WTC11 (cell line): ENCODE measurements around the gene GPC5. TPM values are rescaled to one million over a fixed set of nuclear protein-coding genes. Genes with fewer than 3 reads are reported as not detected.

Source experiments
- ATAC-seq: fragments of 200-7000 bp; cut with Tn5 transposase; 2 replicates; pipeline ENCODE4 v1.10.0; 2021; ENCODE audit warnings: mild to moderate bottlenecking, moderate library complexity
- CTCF ChIA-PET: fragments of 300-600 bp; sonication (Branson Sonifier 250); formaldehyde crosslinking; loops from one replicate; lab custom pipeline; 2021; ENCODE audit warnings: antibody characterized with exemption; lab: Charles Lee
- POLR2A ChIA-PET: fragments of 350-600 bp; sonication (Branson Sonifier 250); formaldehyde crosslinking; loops from one replicate; lab custom pipeline; 2021; ENCODE audit warnings: antibody characterized with exemption; lab: Charles Lee
- DNase-seq: peaks from one replicate; pipeline ENCODE4 v3.0.0; 2021; ENCODE audit warnings: low spot score
- H3K27ac Mint-ChIP-seq: 2 replicates; pipeline ENCODE4 v1.8.0; 2021; ENCODE audit warnings: mixed read lengths
- H3K27me3 Mint-ChIP-seq: 2 replicates; pipeline ENCODE4 v1.8.0; 2021; ENCODE audit warnings: low read depth, mild to moderate bottlenecking, moderate library complexity, mixed read lengths
- H3K36me3 Mint-ChIP-seq: 2 replicates; pipeline ENCODE4 v1.8.0; 2021; ENCODE audit warnings: mixed read lengths
- H3K4me1 Mint-ChIP-seq: 2 replicates; pipeline ENCODE4 v1.8.0; 2022; ENCODE audit warnings: mixed read lengths
- H3K4me3 Mint-ChIP-seq: 2 replicates; pipeline ENCODE4 v1.8.0; 2021; ENCODE audit warnings: mild to moderate bottlenecking, moderate library complexity, mixed read lengths
- H3K9me3 Mint-ChIP-seq: 2 replicates; pipeline ENCODE4 v1.8.0; 2021; ENCODE audit warnings: mixed read lengths
- E2F1 ChIP-seq: sonication (generic); formaldehyde crosslinking; IDR thresholded peaks from 2 replicates; pipeline ENCODE4 v1.8.0; 2022; ENCODE audit warnings: mild to moderate bottlenecking, missing genetic modification reagents
- ELF4 ChIP-seq: sonication (generic); formaldehyde crosslinking; IDR thresholded peaks from 2 replicates; pipeline ENCODE4 v1.8.1; 2022; ENCODE audit warnings: low read depth, mild to moderate bottlenecking, moderate library complexity, missing genetic modification reagents
- GTF2I ChIP-seq: fragments of 250-450 bp; sonication (Bioruptor Pico); conservative IDR thresholded peaks from 2 replicates; pipeline ENCODE4 v1.4.0; 2021; ENCODE audit warnings: mild to moderate bottlenecking
- MLX ChIP-seq: sonication (generic); formaldehyde crosslinking; IDR thresholded peaks from 2 replicates; pipeline ENCODE4 v1.8.1; 2023; ENCODE audit warnings: mild to moderate bottlenecking, missing genetic modification reagents, moderate library complexity
- MYBL2 ChIP-seq: sonication (generic); formaldehyde crosslinking; IDR thresholded peaks from 2 replicates; pipeline ENCODE4 v1.8.1; 2023; ENCODE audit warnings: mild to moderate bottlenecking, moderate library complexity, missing genetic modification reagents
- OVOL2 ChIP-seq: fragments of 250-450 bp; sonication (Bioruptor Pico); IDR thresholded peaks from 2 replicates; pipeline ENCODE4 v1.9.0; 2021; ENCODE audit warnings: mild to moderate bottlenecking, borderline replicate concordance
- SMAD3 ChIP-seq: sonication (generic); formaldehyde crosslinking; IDR thresholded peaks from 2 replicates; pipeline ENCODE4 v1.8.0; 2022; ENCODE audit warnings: missing genetic modification reagents, mild to moderate bottlenecking, borderline replicate concordance
- TEAD4 ChIP-seq: sonication (generic); formaldehyde crosslinking; IDR thresholded peaks from 2 replicates; pipeline ENCODE4 v1.8.0; 2022; ENCODE audit warnings: mild to moderate bottlenecking, missing genetic modification reagents
- ZBTB21 ChIP-seq: sonication (generic); formaldehyde crosslinking; IDR thresholded peaks from 2 replicates; pipeline ENCODE4 v1.8.1; 2023; ENCODE audit warnings: mild to moderate bottlenecking, missing genetic modification reagents, borderline replicate concordance
- ZBTB43 ChIP-seq: sonication (generic); formaldehyde crosslinking; IDR thresholded peaks from 2 replicates; pipeline ENCODE4 v1.8.1; 2023; ENCODE audit warnings: mild to moderate bottlenecking, missing genetic modification reagents
- ZNF232 ChIP-seq: sonication (generic); formaldehyde crosslinking; IDR thresholded peaks from 2 replicates; pipeline ENCODE4 v1.8.0; 2022; ENCODE audit warnings: mild to moderate bottlenecking, missing genetic modification reagents
- ZNF396 ChIP-seq: fragments of 250-450 bp; sonication (Bioruptor Pico); IDR thresholded peaks from 2 replicates; pipeline ENCODE4 v1.8.0; 2021; ENCODE audit warnings: mild to moderate bottlenecking, moderate library complexity, borderline replicate concordance
- ZNF532 ChIP-seq: fragments of 250-450 bp; sonication (Bioruptor Pico); IDR thresholded peaks from 2 replicates; pipeline ENCODE4 v1.9.0; 2021; ENCODE audit warnings: mild to moderate bottlenecking, borderline replicate concordance
- total RNA-seq: library from RNA; stranded (reverse); gene quantifications from 3 replicates; pipeline ENCODE4 v1.2.3, GENCODE V29; 2021
- TF ChIP-seq, protein P1 (sequence below): sonication (generic); formaldehyde crosslinking; IDR thresholded peaks from 2 replicates; pipeline ENCODE4 v1.8.0; 2022; ENCODE audit warnings: missing genetic modification reagents
- TF ChIP-seq, protein P2 (sequence below): sonication (generic); formaldehyde crosslinking; IDR thresholded peaks from 2 replicates; pipeline ENCODE4 v1.8.1; 2023; ENCODE audit warnings: mild to moderate bottlenecking, missing genetic modification reagents, moderate library complexity
- TF ChIP-seq, protein P3 (sequence below): sonication (generic); formaldehyde crosslinking; IDR thresholded peaks from 2 replicates; pipeline ENCODE4 v1.8.0; 2023; ENCODE audit warnings: missing genetic modification reagents
- TF ChIP-seq, protein P4 (sequence below): sonication (generic); formaldehyde crosslinking; IDR thresholded peaks from 2 replicates; pipeline ENCODE4 v1.8.1; 2022; ENCODE audit warnings: mild to moderate bottlenecking, moderate library complexity, missing genetic modification reagents
- TF ChIP-seq, protein P5 (sequence below): sonication (generic); formaldehyde crosslinking; conservative IDR thresholded peaks from 2 replicates; pipeline ENCODE4 v1.8.1; 2023; ENCODE audit warnings: mild to moderate bottlenecking, low read depth, missing genetic modification reagents, moderate library complexity

GPC5 gene
- total RNA-seq, 1 experiment from 2014 or later: 0.46 TPM

GRCh38 chr13:92225861-92226260 is 827.4 kb downstream of the GPC5 start:
- ATAC-seq (no peak), DNase-seq (no peak)
- Mint-ChIP-seq H3K27me3 (no peaks in the 10 kb centered on the region), H3K9me3 (no peaks in the 10 kb centered on the region), H3K4me1 (no peaks in the 10 kb centered on the region), H3K4me3 (no peak overlapping the region), H3K27ac (no peak overlapping the region), H3K36me3 (no peaks in the 10 kb centered on the region)
- ChIA-PET POLR2A (no interaction called here), CTCF (no interaction called here)
- TF ChIP-seq, protein P1, sequence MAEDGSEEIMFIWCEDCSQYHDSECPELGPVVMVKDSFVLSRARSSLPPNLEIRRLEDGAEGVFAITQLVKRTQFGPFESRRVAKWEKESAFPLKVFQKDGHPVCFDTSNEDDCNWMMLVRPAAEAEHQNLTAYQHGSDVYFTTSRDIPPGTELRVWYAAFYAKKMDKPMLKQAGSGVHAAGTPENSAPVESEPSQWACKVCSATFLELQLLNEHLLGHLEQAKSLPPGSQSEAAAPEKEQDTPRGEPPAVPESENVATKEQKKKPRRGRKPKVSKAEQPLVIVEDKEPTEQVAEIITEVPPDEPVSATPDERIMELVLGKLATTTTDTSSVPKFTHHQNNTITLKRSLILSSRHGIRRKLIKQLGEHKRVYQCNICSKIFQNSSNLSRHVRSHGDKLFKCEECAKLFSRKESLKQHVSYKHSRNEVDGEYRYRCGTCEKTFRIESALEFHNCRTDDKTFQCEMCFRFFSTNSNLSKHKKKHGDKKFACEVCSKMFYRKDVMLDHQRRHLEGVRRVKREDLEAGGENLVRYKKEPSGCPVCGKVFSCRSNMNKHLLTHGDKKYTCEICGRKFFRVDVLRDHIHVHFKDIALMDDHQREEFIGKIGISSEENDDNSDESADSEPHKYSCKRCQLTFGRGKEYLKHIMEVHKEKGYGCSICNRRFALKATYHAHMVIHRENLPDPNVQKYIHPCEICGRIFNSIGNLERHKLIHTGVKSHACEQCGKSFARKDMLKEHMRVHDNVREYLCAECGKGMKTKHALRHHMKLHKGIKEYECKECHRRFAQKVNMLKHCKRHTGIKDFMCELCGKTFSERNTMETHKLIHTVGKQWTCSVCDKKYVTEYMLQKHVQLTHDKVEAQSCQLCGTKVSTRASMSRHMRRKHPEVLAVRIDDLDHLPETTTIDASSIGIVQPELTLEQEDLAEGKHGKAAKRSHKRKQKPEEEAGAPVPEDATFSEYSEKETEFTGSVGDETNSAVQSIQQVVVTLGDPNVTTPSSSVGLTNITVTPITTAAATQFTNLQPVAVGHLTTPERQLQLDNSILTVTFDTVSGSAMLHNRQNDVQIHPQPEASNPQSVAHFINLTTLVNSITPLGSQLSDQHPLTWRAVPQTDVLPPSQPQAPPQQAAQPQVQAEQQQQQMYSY (CRISPR knock-in tag): no peak
- TF ChIP-seq ZNF396 (no peak), ELF4 (no peak), ZNF232 (CRISPR knock-in tag) (no peak), MYBL2 (no peak), TEAD4 (CRISPR knock-in tag) (no peak), OVOL2 (CRISPR knock-in tag) (no peak), GTF2I (CRISPR knock-in tag) (no peak), MLX (no peak), SMAD3 (CRISPR knock-in tag) (no peak), ZBTB21 (no peak), ZBTB43 (CRISPR knock-in tag) (no peak), E2F1 (CRISPR knock-in tag) (no peak), ZNF532 (no peak)
- TF ChIP-seq, protein P2, sequence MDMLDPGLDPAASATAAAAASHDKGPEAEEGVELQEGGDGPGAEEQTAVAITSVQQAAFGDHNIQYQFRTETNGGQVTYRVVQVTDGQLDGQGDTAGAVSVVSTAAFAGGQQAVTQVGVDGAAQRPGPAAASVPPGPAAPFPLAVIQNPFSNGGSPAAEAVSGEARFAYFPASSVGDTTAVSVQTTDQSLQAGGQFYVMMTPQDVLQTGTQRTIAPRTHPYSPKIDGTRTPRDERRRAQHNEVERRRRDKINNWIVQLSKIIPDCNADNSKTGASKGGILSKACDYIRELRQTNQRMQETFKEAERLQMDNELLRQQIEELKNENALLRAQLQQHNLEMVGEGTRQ (CRISPR knock-in tag): no peak
- TF ChIP-seq, protein P3, sequence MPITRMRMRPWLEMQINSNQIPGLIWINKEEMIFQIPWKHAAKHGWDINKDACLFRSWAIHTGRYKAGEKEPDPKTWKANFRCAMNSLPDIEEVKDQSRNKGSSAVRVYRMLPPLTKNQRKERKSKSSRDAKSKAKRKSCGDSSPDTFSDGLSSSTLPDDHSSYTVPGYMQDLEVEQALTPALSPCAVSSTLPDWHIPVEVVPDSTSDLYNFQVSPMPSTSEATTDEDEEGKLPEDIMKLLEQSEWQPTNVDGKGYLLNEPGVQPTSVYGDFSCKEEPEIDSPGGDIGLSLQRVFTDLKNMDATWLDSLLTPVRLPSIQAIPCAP (CRISPR knock-in tag): no peak
- TF ChIP-seq, protein P4, sequence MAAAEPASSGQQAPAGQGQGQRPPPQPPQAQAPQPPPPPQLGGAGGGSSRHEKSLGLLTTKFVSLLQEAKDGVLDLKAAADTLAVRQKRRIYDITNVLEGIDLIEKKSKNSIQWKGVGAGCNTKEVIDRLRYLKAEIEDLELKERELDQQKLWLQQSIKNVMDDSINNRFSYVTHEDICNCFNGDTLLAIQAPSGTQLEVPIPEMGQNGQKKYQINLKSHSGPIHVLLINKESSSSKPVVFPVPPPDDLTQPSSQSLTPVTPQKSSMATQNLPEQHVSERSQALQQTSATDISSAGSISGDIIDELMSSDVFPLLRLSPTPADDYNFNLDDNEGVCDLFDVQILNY (CRISPR knock-in tag): no peak
- TF ChIP-seq, protein P5, sequence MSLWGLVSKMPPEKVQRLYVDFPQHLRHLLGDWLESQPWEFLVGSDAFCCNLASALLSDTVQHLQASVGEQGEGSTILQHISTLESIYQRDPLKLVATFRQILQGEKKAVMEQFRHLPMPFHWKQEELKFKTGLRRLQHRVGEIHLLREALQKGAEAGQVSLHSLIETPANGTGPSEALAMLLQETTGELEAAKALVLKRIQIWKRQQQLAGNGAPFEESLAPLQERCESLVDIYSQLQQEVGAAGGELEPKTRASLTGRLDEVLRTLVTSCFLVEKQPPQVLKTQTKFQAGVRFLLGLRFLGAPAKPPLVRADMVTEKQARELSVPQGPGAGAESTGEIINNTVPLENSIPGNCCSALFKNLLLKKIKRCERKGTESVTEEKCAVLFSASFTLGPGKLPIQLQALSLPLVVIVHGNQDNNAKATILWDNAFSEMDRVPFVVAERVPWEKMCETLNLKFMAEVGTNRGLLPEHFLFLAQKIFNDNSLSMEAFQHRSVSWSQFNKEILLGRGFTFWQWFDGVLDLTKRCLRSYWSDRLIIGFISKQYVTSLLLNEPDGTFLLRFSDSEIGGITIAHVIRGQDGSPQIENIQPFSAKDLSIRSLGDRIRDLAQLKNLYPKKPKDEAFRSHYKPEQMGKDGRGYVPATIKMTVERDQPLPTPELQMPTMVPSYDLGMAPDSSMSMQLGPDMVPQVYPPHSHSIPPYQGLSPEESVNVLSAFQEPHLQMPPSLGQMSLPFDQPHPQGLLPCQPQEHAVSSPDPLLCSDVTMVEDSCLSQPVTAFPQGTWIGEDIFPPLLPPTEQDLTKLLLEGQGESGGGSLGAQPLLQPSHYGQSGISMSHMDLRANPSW (CRISPR knock-in tag): no peak
